NCI-H524 (cell line): Measurements from ENCODE around the gene NARF.
"Not testable (repeated sequence)": the region's sequence is repeated elsewhere in the genome, so short reads cannot be mapped to it uniquely, and the experiment has no call there.

ENCODE experiments used
- DNase-seq, 2 experiments: peaks; one replicate each; lab custom pipeline; 2025; lab: John Stamatoyannopoulos, UW

NARF gene

GRCh38 chr17:82536512-82537201 is 78.1 kb downstream of the NARF start:
- no peak for DNase-seq

GRCh38 chr17:82537228-82537627 is 78.7 kb downstream of the NARF start:
- DNase-seq, result not testable (repeated sequence)

- not testable (repeated sequence) for DNase-seq
These were observed 80.5 kb downstream of the NARF start for GRCh38 chr17:82539076-82539475.
